NB4 (cell line): ENCODE data around the gene KRTAP1-1.
"Not testable (repeated sequence)": the region's sequence is repeated elsewhere in the genome, so short reads cannot be mapped to it uniquely, and the experiment has no call there.

Experiments used
- DNase-seq: peaks from one replicate; pipeline ENCODE4 v3.0.0; 2010; ENCODE audit warnings: low read depth
- H3K4me3 ChIP-seq: one replicate; pipeline ENCODE4 v1.5.1; 2011; ENCODE audit warnings: mild to moderate bottlenecking, low read depth, low read length, moderate library complexity
- CTCF ChIP-seq: IDR thresholded peaks from one replicate; pipeline ENCODE4 v1.5.1; 2012; ENCODE audit warnings: low read depth, low read length
- MAX ChIP-seq: IDR thresholded peaks from 2 replicates; pipeline ENCODE4 v1.6.1; 2011; ENCODE audit warnings: low read depth, low read length
- MYC ChIP-seq: IDR thresholded peaks from 2 replicates; pipeline ENCODE4 v1.6.1; 2011; ENCODE audit warnings: low read depth, low read length
- POLR2A ChIP-seq: IDR thresholded peaks from 2 replicates; pipeline ENCODE4 v1.6.1; 2011; ENCODE audit warnings: mild to moderate bottlenecking; ENCODE audit not compliant: insufficient read length; ENCODE audit errors: extremely low read depth

KRTAP1-1 gene

GRCh38 chr17:41037853-41038350, 3.3 kb downstream of the KRTAP1-1 start:
- H3K4me3 ChIP-seq, result no peak overlapping the region
- DNase-seq, result no peak
- TF ChIP-seq POLR2A (no peak), CTCF (no peak), MYC (no peak), MAX (no peak)

- H3K4me3 ChIP-seq, DNase-seq: not testable (repeated sequence)
Observed at GRCh38 chr17:41034346-41034935, 6.8 kb downstream of the KRTAP1-1 start, which contains the start of gene KRTAP1-3. TSS of gene KRTAP1-3 (minus strand) at chr17:41034874. CDS start at chr17:41034821, 53 bp downstream.

- H3K4me3 ChIP-seq, result no peak within 1 kb of the TSS
- TF ChIP-seq MYC (no peak), POLR2A (no peak), MAX (no peak), CTCF (no peak)
- DNase-seq, result no peak
Observed at GRCh38 chr17:41029633-41030245, 11.5 kb downstream of the KRTAP1-1 start, which contains the start of gene KRTAP1-4. TSS of gene KRTAP1-4 (minus strand) at chr17:41030195. CDS start at chr17:41030078, 117 bp downstream.

GRCh38 chr17:41026715-41027471, 14.4 kb downstream of the KRTAP1-1 start, which contains the start of gene KRTAP1-5:
TSS of gene KRTAP1-5 (minus strand) at chr17:41027208. CDS start at chr17:41027155, 53 bp downstream.
- no peak for DNase-seq
- TF ChIP-seq POLR2A (no peak), CTCF (no peak), MAX (no peak), MYC (no peak)
- no peak within 1 kb of the TSS for H3K4me3 ChIP-seq

- DNase-seq, result peak; percentile 1
- TF ChIP-seq CTCF (no peak), POLR2A (no peak), MYC (no peak), MAX (no peak)
- H3K4me3 ChIP-seq, result no peak overlapping the region
Observed at GRCh38 chr17:41024697-41025096, 16.6 kb downstream of the KRTAP1-1 start.

GRCh38 chr17:41020336-41020735, 20.9 kb downstream of the KRTAP1-1 start:
- DNase-seq, result no peak

More at GRCh38 chr17:41020336-41020735, 20.9 kb downstream of the KRTAP1-1 start:
- no peak overlapping the region for H3K4me3 ChIP-seq
- TF ChIP-seq CTCF, result no peak
- no peak for TF ChIP-seq MYC
- no peak for TF ChIP-seq MAX
- no peak for TF ChIP-seq POLR2A
